Erythroblast (primary cell): ENCODE results near the gene COMTD1.

ENCODE experiments used
- GATA1 ChIP-seq: IDR thresholded peaks from 2 replicates; pipeline ENCODE4 v1.6.1; 2011; ENCODE audit warnings: low read depth, mild to moderate bottlenecking, control low read depth, low read length, moderate library complexity
- POLR2A ChIP-seq: IDR thresholded peaks from 2 replicates; pipeline ENCODE4 v1.6.1; 2011; ENCODE audit warnings: mild to moderate bottlenecking, low read length

DNA sequence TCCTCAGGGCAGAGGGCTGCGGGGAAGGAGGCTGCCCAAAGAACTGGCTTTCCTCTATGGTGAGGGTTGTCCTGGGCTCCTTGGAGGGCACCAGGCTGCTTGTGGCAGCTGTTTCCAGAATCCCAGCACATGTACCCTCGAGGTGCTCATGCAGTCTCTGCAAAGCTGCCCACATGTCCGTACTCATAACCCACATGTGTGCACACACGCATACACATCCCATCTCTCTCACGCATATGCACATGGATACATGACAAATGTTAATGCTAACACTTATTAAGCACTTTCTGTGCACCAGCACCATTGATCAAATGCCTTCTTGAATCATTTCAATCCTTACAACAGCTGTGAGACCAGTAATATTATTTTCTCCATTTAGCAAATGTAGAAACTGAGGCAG is 36.3 kb upstream of the COMTD1 start:
- no peak for TF ChIP-seq GATA1
- no peak for TF ChIP-seq POLR2A
